KMS-11 (cell line): ENCODE measurements around the gene SKAP2.

Experiments
- H2AFZ ChIP-seq: fragments of 200-600 bp; sonication (generic); 2 replicates; pipeline ENCODE4 v1.6.1; 2016; ENCODE audit warnings: antibody characterized with exemption, mixed run types, low read depth
- H3K27ac ChIP-seq: fragments of 200-600 bp; sonication (generic); 2 replicates; pipeline ENCODE4 v1.6.1; 2016; ENCODE audit warnings: mild to moderate bottlenecking, mixed run types
- H3K27me3 ChIP-seq: fragments of 200-600 bp; sonication (generic); 2 replicates; pipeline ENCODE4 v1.6.1; 2017; ENCODE audit warnings: mild to moderate bottlenecking, low read depth, mixed run types, moderate library complexity; ENCODE audit not compliant: insufficient read depth
- H3K36me3 ChIP-seq: fragments of 200-600 bp; sonication (generic); 2 replicates; pipeline ENCODE4 v1.6.1; 2017; ENCODE audit warnings: mild to moderate bottlenecking, mixed run types; ENCODE audit not compliant: insufficient read depth
- H3K4me1 ChIP-seq: fragments of 200-600 bp; sonication (generic); 2 replicates; pipeline ENCODE4 v1.6.1; 2016; ENCODE audit warnings: mild to moderate bottlenecking, low read depth, mixed run types; ENCODE audit not compliant: poor library complexity, severe bottlenecking
- H3K4me2 ChIP-seq: fragments of 200-600 bp; sonication (generic); 2 replicates; pipeline ENCODE4 v1.7.0; 2016; ENCODE audit warnings: mild to moderate bottlenecking, mixed run types
- H3K4me3 ChIP-seq: fragments of 200-600 bp; sonication (generic); IDR thresholded peaks from 2 replicates; pipeline ENCODE4 v1.6.1; 2017; ENCODE audit warnings: low read depth, low read length, mixed read lengths; ENCODE audit not compliant: insufficient read depth
- H3K79me2 ChIP-seq: fragments of 200-600 bp; sonication (generic); 2 replicates; pipeline ENCODE4 v1.6.1; 2016; ENCODE audit warnings: low read depth, mixed run types; ENCODE audit not compliant: insufficient read depth
- H3K9ac ChIP-seq: fragments of 200-600 bp; sonication (generic); 2 replicates; pipeline ENCODE4 v1.6.1; 2016; ENCODE audit warnings: mild to moderate bottlenecking, mixed run types
- H4K20me1 ChIP-seq: fragments of 200-600 bp; sonication (generic); 2 replicates; pipeline ENCODE4 v1.6.1; 2016; ENCODE audit warnings: mild to moderate bottlenecking, mixed run types; ENCODE audit not compliant: insufficient read depth
- CTCF ChIP-seq: fragments of 200-600 bp; sonication (generic); conservative IDR thresholded peaks from 2 replicates; pipeline ENCODE4 v1.6.1; 2017; ENCODE audit warnings: low read depth, mild to moderate bottlenecking, antibody characterized with exemption, low read length, moderate library complexity, mixed read lengths

SKAP2 gene

DNA sequence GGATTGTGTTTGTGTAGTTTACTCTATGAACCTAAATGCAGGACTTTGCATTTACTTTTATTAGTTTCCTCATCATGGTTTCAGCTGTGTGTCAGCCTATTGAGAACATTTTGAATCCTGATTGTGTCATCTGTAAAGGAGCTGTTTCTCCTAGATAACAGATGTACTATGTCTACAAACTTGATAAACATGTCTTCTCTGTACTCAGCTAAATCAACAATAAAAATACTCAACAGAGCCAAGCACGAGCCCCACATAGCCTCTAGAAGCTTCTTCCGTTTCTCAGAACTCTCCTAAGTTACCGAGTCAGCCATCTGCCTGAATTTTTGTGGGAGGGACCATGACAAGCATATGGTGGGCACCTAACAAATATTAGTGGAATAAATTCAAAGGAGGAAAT, 234.7 kb downstream of the SKAP2 start:
- H3K79me2 ChIP-seq: no peaks in the 10 kb centered on the region
- no peak overlapping the region for H3K4me2 ChIP-seq
- no peak overlapping the region for H3K9ac ChIP-seq
- H3K27ac ChIP-seq: no peak overlapping the region
- H3K4me3 ChIP-seq: no peak overlapping the region
- no peak overlapping the region for H2AFZ ChIP-seq
- no peak for TF ChIP-seq CTCF
- H3K4me1 ChIP-seq: no peaks in the 10 kb centered on the region
- H4K20me1 ChIP-seq: no peaks in the 10 kb centered on the region
- H3K36me3 ChIP-seq: no peaks in the 10 kb centered on the region
- no peaks in the 10 kb centered on the region for H3K27me3 ChIP-seq

DNA sequence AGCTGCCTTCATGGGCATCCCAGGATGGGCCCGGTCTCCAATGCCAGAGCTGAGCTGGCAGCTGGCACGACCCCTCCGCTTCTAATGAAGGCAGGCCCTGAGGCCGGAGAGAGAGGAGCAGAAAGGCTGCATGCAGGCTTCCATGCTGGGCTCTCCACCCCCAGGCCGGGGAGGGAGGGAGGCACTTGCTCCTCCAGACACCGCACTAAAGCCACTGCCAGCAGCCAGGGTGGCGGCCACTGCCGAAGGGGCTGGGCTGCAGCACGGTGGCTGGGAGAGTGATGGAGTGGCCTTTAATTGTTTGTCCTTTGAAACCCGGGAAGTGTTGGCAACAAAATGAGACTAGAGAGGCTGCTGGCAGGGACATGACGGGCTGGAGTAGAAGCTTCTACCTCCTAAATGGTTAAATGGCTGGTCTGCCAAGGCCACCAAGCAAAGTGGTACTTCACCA, 236.5 kb downstream of the SKAP2 start:
- Histone ChIP-seq H4K20me1 (no peaks in the 10 kb centered on the region), H3K4me2 (no peak overlapping the region), H3K9ac (no peak overlapping the region), H3K27me3 (no peaks in the 10 kb centered on the region), H3K27ac (no peak overlapping the region), H3K36me3 (no peaks in the 10 kb centered on the region), H2AFZ (no peak overlapping the region), H3K4me1 (no peaks in the 10 kb centered on the region), H3K4me3 (no peak overlapping the region), H3K79me2 (no peaks in the 10 kb centered on the region)
- no peak for TF ChIP-seq CTCF

DNA sequence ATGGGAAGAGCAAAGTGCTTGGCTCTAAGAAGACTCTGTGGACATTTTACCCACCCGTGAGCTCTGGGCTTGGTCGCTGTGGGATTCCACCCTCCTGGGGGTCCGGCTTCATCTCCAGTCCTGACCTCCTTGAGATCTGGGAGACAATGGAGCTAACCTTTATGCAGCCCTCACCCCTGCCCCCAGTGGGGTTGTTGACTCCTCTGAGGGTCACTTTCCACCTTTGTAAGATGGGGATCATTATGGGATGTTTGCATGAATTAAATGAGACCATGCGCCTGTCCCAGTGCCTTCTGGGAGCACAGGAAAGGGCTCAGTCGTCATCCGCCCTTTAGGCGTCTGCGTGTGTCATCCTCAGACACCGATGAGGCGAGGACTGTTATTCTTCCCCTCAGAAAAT, 237.2 kb downstream of the SKAP2 start:
- no peak overlapping the region for H2AFZ ChIP-seq
- H3K27me3 ChIP-seq: no peaks in the 10 kb centered on the region
- no peak overlapping the region for H3K27ac ChIP-seq
- no peak overlapping the region for H3K4me3 ChIP-seq
- TF ChIP-seq CTCF: no peak
- H3K36me3 ChIP-seq: no peaks in the 10 kb centered on the region
- H3K9ac ChIP-seq: no peak overlapping the region
- no peaks in the 10 kb centered on the region for H4K20me1 ChIP-seq
- no peak overlapping the region for H3K4me2 ChIP-seq
- H3K79me2 ChIP-seq: no peaks in the 10 kb centered on the region
- no peaks in the 10 kb centered on the region for H3K4me1 ChIP-seq

GRCh38 chr7:26626687-26627086, 237.7 kb downstream of the SKAP2 start:
- Histone ChIP-seq H3K27ac (no peak overlapping the region), H4K20me1 (no peaks in the 10 kb centered on the region), H3K4me2 (no peak overlapping the region), H3K79me2 (no peaks in the 10 kb centered on the region), H3K36me3 (no peaks in the 10 kb centered on the region), H3K4me3 (no peak overlapping the region), H2AFZ (no peak overlapping the region), H3K27me3 (no peaks in the 10 kb centered on the region), H3K4me1 (no peaks in the 10 kb centered on the region), H3K9ac (no peak overlapping the region)
- TF ChIP-seq CTCF: no peak
